K562 (cell line): ENCODE measurements around the gene ANKRD31. TPM values are rescaled to one million over a fixed set of nuclear protein-coding genes. Genes with fewer than 3 reads are reported as not detected.

Source experiments
- ATAC-seq: fragments of 200-7000 bp; cut with Tn5 transposase; 3 replicates; pipeline ENCODE4 v1.9.1; 2020; ENCODE audit warnings: moderate library complexity
- BruUV-seq: library from RNA; stranded (reverse); fragments of 400-500 nt; replicated peaks from 2 replicates; lab custom pipeline; 2021; lab: Mats Ljungman, UMichigan
- CTCF ChIA-PET: fragments of 300-600 bp; formaldehyde crosslinking; extraction: SDS; loops from one replicate; lab custom pipeline; 2021; ENCODE audit warnings: low intra/inter-chr PET ratio; lab: Yijun Ruan, JAX
- POLR2A ChIA-PET: fragments of 300-600, 350-650 bp; sonication (Branson Sonifier 250); formaldehyde crosslinking; extraction: SDS; loops from one replicate; lab custom pipeline; 2021; ENCODE audit warnings: antibody characterized with exemption, inconsistent platforms; lab: Yijun Ruan, JAX
- DNase-seq, 4 experiments: peaks; one replicate each; pipeline versions ENCODE4 v3.0.0 to v3.0.0-alpha.2; 2011 to 2018; ENCODE audit warnings: low spot score in 3 of 4, mixed read lengths in 3 of 4; ENCODE audit errors: extremely low read depth in 1 of 4
- FAIRE-seq: peaks from 2 replicates; lab custom pipeline; 2011; peaks lifted over from hg19 to GRCh38; lab: Jason Lieb, UNC
- H2AFZ ChIP-seq: 2 replicates; pipeline ENCODE4 v1.6.0; 2011; ENCODE audit warnings: low read depth, low read length, control low read depth, inconsistent platforms
- H3K27ac ChIP-seq: fragments of 200-600 bp; 3 replicates; pipeline ENCODE4 v1.8.0; 2011; ENCODE audit warnings: low read depth, mild to moderate bottlenecking, control low read depth, inconsistent platforms, low read length, moderate library complexity, mixed read lengths; ENCODE audit errors: extremely low read depth
- H3K27me3 ChIP-seq, 2 experiments: fragments of 300-600 bp in 1 of 2; 2 replicates in 1 of 2; 3 replicates in 1 of 2; pipeline versions ENCODE4 v1.6.0 to v1.8.0; 2011; ENCODE audit warnings: inconsistent platforms in 2 of 2, low read length in 2 of 2, mild to moderate bottlenecking in 1 of 2, mixed read lengths in 1 of 2, moderate library complexity in 1 of 2; ENCODE audit not compliant: control insufficient read depth in 2 of 2, insufficient read depth in 2 of 2
- H3K36me3 ChIP-seq: fragments of 300-600 bp; 3 replicates; pipeline ENCODE4 v1.8.0; 2011; ENCODE audit warnings: mild to moderate bottlenecking, low read length, inconsistent platforms; ENCODE audit not compliant: control insufficient read depth, insufficient read depth
- H3K4me1 ChIP-seq, 2 experiments: fragments of 200-600 bp in 1 of 2; replicated peaks in 1 of 2; 2 replicates in 1 of 2; 3 replicates in 1 of 2; pipeline versions ENCODE4 v1.5.1 to v1.8.0; 2011; ENCODE audit warnings: inconsistent platforms in 2 of 2, low read length in 2 of 2, mild to moderate bottlenecking in 1 of 2, mixed read lengths in 1 of 2, moderate library complexity in 1 of 2; ENCODE audit not compliant: control insufficient read depth in 2 of 2, insufficient read depth in 2 of 2
- H3K4me2 ChIP-seq: 2 replicates; pipeline ENCODE4 v1.6.1; 2011; ENCODE audit warnings: low read length, control low read depth, inconsistent platforms, mixed read lengths; ENCODE audit not compliant: insufficient read depth
- H3K4me3 ChIP-seq: fragments of 200-600 bp; sonication (generic), shearing (Covaris generic); 2 replicates; pipeline ENCODE4 v1.5.1; 2016; ENCODE audit warnings: control low read depth, inconsistent platforms
- H3K79me2 ChIP-seq: fragments of 200-600 bp; 3 replicates; pipeline ENCODE4 v1.8.0; 2011; ENCODE audit warnings: low read length, inconsistent platforms; ENCODE audit not compliant: control insufficient read depth, insufficient read depth
- H3K9ac ChIP-seq, 2 experiments: 2 replicates each; pipeline versions ENCODE4 v1.6.0 to v1.6.1; 2011; ENCODE audit warnings: low read depth in 2 of 2, low read length in 2 of 2, control low read depth in 1 of 2, inconsistent platforms in 1 of 2, mild to moderate bottlenecking in 1 of 2, mixed read lengths in 1 of 2; ENCODE audit not compliant: insufficient read depth in 1 of 2
- H3K9me1 ChIP-seq: one replicate; pipeline ENCODE4 v1.6.0; 2011; ENCODE audit warnings: inconsistent platforms, mild to moderate bottlenecking, low read length, moderate library complexity; ENCODE audit not compliant: control insufficient read depth, insufficient read depth
- H3K9me3 ChIP-seq: replicated peaks from 2 replicates; pipeline ENCODE4 v1.5.1; 2011; ENCODE audit warnings: low read depth, low read length, inconsistent platforms; ENCODE audit not compliant: control insufficient read depth, insufficient read depth
- H4K20me1 ChIP-seq: replicated peaks from 2 replicates; pipeline ENCODE4 v1.6.1; 2011; ENCODE audit warnings: low read length, inconsistent platforms, mixed read lengths; ENCODE audit not compliant: control insufficient read depth, insufficient read depth
- ADNP ChIP-seq: fragments of 200-800 bp; sonication (Bioruptor generic); IDR thresholded peaks from 2 replicates; pipeline ENCODE4 v1.6.1; 2016; ENCODE audit warnings: missing genetic modification characterization, missing compliant biosample characterization
- ARID2 ChIP-seq: fragments of 450-650 bp; IDR thresholded peaks from 2 replicates; pipeline ENCODE4 v1.6.1; 2017; ENCODE audit warnings: antibody characterized with exemption, mild to moderate bottlenecking
- ELF1 ChIP-seq: fragments of 200-800 bp; sonication (Bioruptor generic); IDR thresholded peaks from 2 replicates; pipeline ENCODE4 v1.6.1; 2016; ENCODE audit warnings: missing genetic modification characterization, missing compliant biosample characterization
- EP300 ChIP-seq: IDR thresholded peaks from 2 replicates; pipeline ENCODE4 v1.6.1; 2012; ENCODE audit warnings: low read length, improper control_type of control experiment
- GABPA ChIP-seq: fragments of 200-800 bp; sonication (Bioruptor generic); conservative IDR thresholded peaks from 2 replicates; pipeline ENCODE4 v1.6.1; 2016; ENCODE audit warnings: low read depth, missing genetic modification characterization, missing compliant biosample characterization
- NR2C2 ChIP-seq, 2 experiments: fragments of 200-800 bp in 1 of 2; sonication (Bioruptor generic) in 1 of 2; sonication (generic) in 1 of 2; formaldehyde crosslinking in 1 of 2; IDR thresholded peaks; 2 replicates each; pipeline versions ENCODE4 v1.6.1 to v1.8.0; 2016 to 2022; ENCODE audit warnings: mild to moderate bottlenecking in 1 of 2, missing compliant biosample characterization in 1 of 2, missing genetic modification characterization in 1 of 2, missing genetic modification reagents in 1 of 2
- RFX5 ChIP-seq: IDR thresholded peaks from 2 replicates; pipeline ENCODE4 v1.6.1; 2011; ENCODE audit warnings: low read depth, mild to moderate bottlenecking, improper control_type of control experiment, low read length
- SETDB1 ChIP-seq: IDR thresholded peaks from one replicate; pipeline ENCODE4 v1.6.1; 2012; ENCODE audit warnings: low read length, control low read depth, inconsistent platforms
- SNRNP70 ChIP-seq: fragments of 200-400 bp; formaldehyde crosslinking; optimal IDR thresholded peaks from 2 replicates; pipeline ENCODE3; 2017; ENCODE audit warnings: low read depth, low read length
- TAF9B ChIP-seq: fragments of 450-650 bp; IDR thresholded peaks from 2 replicates; pipeline ENCODE4 v1.6.1; 2018; ENCODE audit warnings: mild to moderate bottlenecking; ENCODE audit not compliant: partially characterized antibody
- TFAM ChIP-seq: fragments of 250-450 bp; sonication (Bioruptor Pico); conservative IDR thresholded peaks from 2 replicates; pipeline ENCODE4 v1.5.0; 2021; ENCODE audit warnings: mild to moderate bottlenecking, moderate library complexity
- ZBED1 ChIP-seq: IDR thresholded peaks from 2 replicates; pipeline ENCODE4 v1.6.1; 2014
- ZNF282 ChIP-seq: sonication (generic); formaldehyde crosslinking; IDR thresholded peaks from 2 replicates; pipeline ENCODE4 v1.8.1; 2023; ENCODE audit warnings: missing genetic modification reagents
- ZNF316 ChIP-seq: fragments of 450-650 bp; IDR thresholded peaks from 2 replicates; pipeline ENCODE4 v1.6.1; 2016
- WGBS: fragments of 100-300 bp; shearing (Covaris generic); methylation state at CpG from one replicate; pipeline ENCODE4 v1.1.6; 2016; ENCODE audit warnings: low coverage, mixed read lengths; ENCODE audit not compliant: insufficient coverage; ENCODE audit errors: missing lambda C conversion rate; 5-methylcytosine and 5-hydroxymethylcytosine counted together
- in situ Hi-C: fragments of 300-500 bp; cut with MboI; formaldehyde crosslinking; loops from 4 replicates; pipeline ENCODE4 v1.15.0; 2018; ENCODE audit warnings: inconsistent platforms, mixed read lengths
- intact Hi-C: fragments of 100-400 bp; cut with micrococcal nuclease; formaldehyde crosslinking; loops from 2 replicates; pipeline ENCODE4 v1.14.2; 2022
- polyA plus RNA-seq, 8 experiments: library from polyadenylated mRNA; depleted of rRNA in 4 of 8; stranded (reverse) in 5 of 8; unstranded in 3 of 8; fragments of >200 nt; fragmentation: Nextera tagmentation in 2 of 8; fragmentation: Illumina TruSeq in 1 of 8; extraction: Ambion mirVana in 2 of 8; extraction: Trizol in 1 of 8; gene quantifications; 2 replicates each; pipeline versions ENCODE4 v1.2.1 to v1.2.3, GENCODE V29; 2011 to 2014; ENCODE audit warnings: inconsistent platforms in 1 of 8, missing spikeins in 1 of 8
- total RNA-seq, 7 experiments: library from RNA; depleted of rRNA in 6 of 7; stranded (reverse); fragments of >200 nt in 6 of 7; fragmentation: Illumina TruSeq in 2 of 7; extraction: Trizol in 2 of 7; gene quantifications; 2 replicates each; pipeline versions ENCODE4 v1.2.1 to v1.2.3, GENCODE V29; 2011 to 2021; ENCODE audit warnings: low replicate concordance in 1 of 7
- TF ChIP-seq, protein P1 (sequence below): fragments of 200-800 bp; sonication (Bioruptor generic); IDR thresholded peaks from 2 replicates; pipeline ENCODE4 v1.6.1; 2016; ENCODE audit warnings: missing genetic modification characterization, missing compliant biosample characterization
- TF ChIP-seq, protein P2 (sequence below), 2 experiments: fragments of 450-650 bp; IDR thresholded peaks; 2 replicates each; pipeline ENCODE4 v1.6.1; 2016

Gene ANKRD31
- total and polyA plus RNA-seq, 9 of the 15 experiments (the other 6 are each of a cell fraction or from before 2014, with no cell fraction given), result under 0.01 to 0.11 (median 0.05) TPM; not detected in 1

DNA sequence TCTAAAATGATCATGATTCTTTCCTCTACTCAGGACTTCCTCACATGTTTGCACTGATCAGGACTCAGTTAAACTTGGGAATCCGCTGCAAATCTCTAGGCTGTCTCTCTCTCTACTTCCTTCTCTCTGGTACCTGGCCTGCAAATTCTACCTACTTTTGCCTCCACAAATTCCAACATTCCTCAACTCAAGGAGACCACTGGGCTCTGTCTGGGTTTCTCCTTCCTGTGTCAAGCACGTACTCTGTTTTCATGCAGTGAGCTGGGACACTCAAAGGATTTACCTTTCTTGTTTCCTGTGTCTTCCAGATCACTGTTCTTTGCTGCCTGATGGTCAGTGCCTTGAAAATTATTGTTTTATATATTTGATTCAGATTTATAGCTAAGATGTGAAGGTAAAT is 45.9 kb upstream of the ANKRD31 start (continued):
- TF ChIP-seq, protein P1, sequence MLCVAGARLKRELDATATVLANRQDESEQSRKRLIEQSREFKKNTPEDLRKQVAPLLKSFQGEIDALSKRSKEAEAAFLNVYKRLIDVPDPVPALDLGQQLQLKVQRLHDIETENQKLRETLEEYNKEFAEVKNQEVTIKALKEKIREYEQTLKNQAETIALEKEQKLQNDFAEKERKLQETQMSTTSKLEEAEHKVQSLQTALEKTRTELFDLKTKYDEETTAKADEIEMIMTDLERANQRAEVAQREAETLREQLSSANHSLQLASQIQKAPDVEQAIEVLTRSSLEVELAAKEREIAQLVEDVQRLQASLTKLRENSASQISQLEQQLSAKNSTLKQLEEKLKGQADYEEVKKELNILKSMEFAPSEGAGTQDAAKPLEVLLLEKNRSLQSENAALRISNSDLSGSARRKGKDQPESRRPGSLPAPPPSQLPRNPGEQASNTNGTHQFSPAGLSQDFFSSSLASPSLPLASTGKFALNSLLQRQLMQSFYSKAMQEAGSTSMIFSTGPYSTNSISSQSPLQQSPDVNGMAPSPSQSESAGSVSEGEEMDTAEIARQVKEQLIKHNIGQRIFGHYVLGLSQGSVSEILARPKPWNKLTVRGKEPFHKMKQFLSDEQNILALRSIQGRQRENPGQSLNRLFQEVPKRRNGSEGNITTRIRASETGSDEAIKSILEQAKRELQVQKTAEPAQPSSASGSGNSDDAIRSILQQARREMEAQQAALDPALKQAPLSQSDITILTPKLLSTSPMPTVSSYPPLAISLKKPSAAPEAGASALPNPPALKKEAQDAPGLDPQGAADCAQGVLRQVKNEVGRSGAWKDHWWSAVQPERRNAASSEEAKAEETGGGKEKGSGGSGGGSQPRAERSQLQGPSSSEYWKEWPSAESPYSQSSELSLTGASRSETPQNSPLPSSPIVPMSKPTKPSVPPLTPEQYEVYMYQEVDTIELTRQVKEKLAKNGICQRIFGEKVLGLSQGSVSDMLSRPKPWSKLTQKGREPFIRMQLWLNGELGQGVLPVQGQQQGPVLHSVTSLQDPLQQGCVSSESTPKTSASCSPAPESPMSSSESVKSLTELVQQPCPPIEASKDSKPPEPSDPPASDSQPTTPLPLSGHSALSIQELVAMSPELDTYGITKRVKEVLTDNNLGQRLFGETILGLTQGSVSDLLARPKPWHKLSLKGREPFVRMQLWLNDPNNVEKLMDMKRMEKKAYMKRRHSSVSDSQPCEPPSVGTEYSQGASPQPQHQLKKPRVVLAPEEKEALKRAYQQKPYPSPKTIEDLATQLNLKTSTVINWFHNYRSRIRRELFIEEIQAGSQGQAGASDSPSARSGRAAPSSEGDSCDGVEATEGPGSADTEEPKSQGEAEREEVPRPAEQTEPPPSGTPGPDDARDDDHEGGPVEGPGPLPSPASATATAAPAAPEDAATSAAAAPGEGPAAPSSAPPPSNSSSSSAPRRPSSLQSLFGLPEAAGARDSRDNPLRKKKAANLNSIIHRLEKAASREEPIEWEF, result no peak
- TF ChIP-seq, all 486 proteins: peak for 0

DNA sequence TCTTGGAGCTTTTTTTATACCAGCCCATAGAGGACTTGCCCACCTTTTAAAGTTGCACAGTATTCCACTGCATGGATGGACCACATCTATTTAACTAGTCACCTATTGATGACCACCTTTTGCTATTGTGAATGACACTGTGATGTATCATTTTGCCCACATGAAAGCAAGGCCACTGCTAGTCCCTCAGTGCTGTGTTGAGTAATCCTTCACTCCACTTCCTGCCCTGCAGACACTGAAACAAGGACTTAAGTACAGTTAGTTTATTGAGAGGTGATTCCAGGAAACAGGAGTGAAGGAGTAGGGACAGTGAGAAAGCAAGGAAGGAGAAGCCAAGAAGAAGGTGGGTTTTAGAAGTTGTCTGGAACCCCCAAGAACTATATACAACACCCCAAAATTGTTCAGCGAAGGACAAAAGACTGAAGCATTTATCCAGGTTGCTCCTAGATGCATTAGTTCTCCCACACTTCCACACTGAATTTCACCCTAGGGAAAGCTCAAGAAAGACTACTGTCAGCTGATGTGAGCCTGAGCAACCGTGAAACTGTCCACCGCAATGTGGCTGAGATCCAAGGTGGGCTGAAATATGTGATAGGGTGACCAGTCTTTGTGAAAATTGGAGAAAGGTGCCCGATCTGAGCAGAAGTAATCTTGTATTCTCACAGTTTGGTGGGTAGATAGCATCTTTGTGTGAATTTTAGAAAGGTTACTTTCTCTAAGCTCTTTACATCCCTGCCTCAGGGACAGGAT is 45.2 kb upstream of the ANKRD31 start:
- Histone ChIP-seq H3K79me2 (no peaks in the 10 kb centered on the region), H4K20me1 (no peaks in the 10 kb centered on the region), H3K27ac (no peak overlapping the region), H3K9me3 (no peaks in the 10 kb centered on the region), H3K27me3 (peaks cover 2 to 10% of the 10 kb centered on the region in 2 experiments; a peak in 4 of 5 replicates), H3K4me2 (no peak overlapping the region), H3K9ac (no peak overlapping the region), H3K9me1 (no peaks in the 10 kb centered on the region), H3K36me3 (no peaks in the 10 kb centered on the region), H3K4me1 (no peaks in the 10 kb centered on the region), H2AFZ (no peak overlapping the region), H3K4me3 (no peak overlapping the region)
- FAIRE-seq, result no peak
- TF ChIP-seq RFX5 (no peak), ZNF282 (CRISPR knock-in tag) (no peak), EP300 (no peak), GABPA (no peak), ARID2 (no peak), NR2C2 (CRISPR knock-in tag; IDR thresholded peaks at IDR 0.05) (no peak), NR2C2 (tag; IDR thresholded peaks at IDR 0.05) (no peak), SETDB1 (no peak), TFAM (CRISPR knock-in tag) (no peak), ELF1 (no peak), SNRNP70 (no peak), ADNP (tag) (no peak), TAF9B (no peak), ZBED1 (no peak), ZNF316 (no peak)
- TF ChIP-seq, protein P2, sequence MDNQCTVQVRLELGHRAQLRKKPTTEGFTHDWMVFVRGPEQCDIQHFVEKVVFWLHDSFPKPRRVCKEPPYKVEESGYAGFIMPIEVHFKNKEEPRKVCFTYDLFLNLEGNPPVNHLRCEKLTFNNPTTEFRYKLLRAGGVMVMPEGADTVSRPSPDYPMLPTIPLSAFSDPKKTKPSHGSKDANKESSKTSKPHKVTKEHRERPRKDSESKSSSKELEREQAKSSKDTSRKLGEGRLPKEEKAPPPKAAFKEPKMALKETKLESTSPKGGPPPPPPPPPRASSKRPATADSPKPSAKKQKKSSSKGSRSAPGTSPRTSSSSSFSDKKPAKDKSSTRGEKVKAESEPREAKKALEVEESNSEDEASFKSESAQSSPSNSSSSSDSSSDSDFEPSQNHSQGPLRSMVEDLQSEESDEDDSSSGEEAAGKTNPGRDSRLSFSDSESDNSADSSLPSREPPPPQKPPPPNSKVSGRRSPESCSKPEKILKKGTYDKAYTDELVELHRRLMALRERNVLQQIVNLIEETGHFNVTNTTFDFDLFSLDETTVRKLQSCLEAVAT (IDR thresholded peaks at IDR 0.05), result no peak
- ChIA-PET CTCF (no interaction called here), POLR2A (no interaction called here)
- no peak for ATAC-seq
- no TSS peak for BruUV-seq
- in situ Hi-C loops, result no loop called here
- WGBS, result 2% methylated on average over 4 of the region's 4 CpGs
- DNase-seq, result no peak
- intact Hi-C loops, result no loop called here
